Duodenal mucosa (tissue), 2 donors: ENCODE results near the gene GUCA2A.

ENCODE experiments used
- H3K27ac ChIP-seq: one replicate; pipeline ENCODE4 v1.7.0; 2013; ENCODE audit warnings: low read depth, low read length
- H3K27me3 ChIP-seq, 2 donors: one replicate each; pipeline ENCODE4 v1.7.0; 2013; ENCODE audit warnings: low read length in 2 of 2, control low read depth in 1 of 2; ENCODE audit not compliant: insufficient read depth in 2 of 2, control insufficient read depth in 1 of 2
- H3K36me3 ChIP-seq, 2 donors: one replicate each; pipeline ENCODE4 v1.7.0; 2013; ENCODE audit warnings: low read length in 2 of 2, control low read depth in 1 of 2; ENCODE audit not compliant: insufficient read depth in 2 of 2, control insufficient read depth in 1 of 2
- H3K4me1 ChIP-seq, 2 donors: one replicate each; pipeline ENCODE4 v1.7.0; 2013; ENCODE audit warnings: low read length in 2 of 2, control low read depth in 1 of 2; ENCODE audit not compliant: insufficient read depth in 2 of 2, control insufficient read depth in 1 of 2
- H3K4me3 ChIP-seq, 2 donors: one replicate each; pipeline ENCODE4 v1.7.0; 2013; ENCODE audit warnings: low read length in 2 of 2, low read depth in 1 of 2
- H3K9ac ChIP-seq, 2 donors: one replicate each; pipeline ENCODE4 v1.7.0; 2013; ENCODE audit warnings: low read length in 2 of 2, low read depth in 1 of 2
- H3K9me3 ChIP-seq, 2 donors: one replicate each; pipeline ENCODE4 v1.7.0; 2013; ENCODE audit warnings: low read length in 2 of 2, control low read depth in 1 of 2; ENCODE audit not compliant: control insufficient read depth in 1 of 2

The GUCA2A gene

GRCh38 chr1:42145389-42145716 is 19.2 kb downstream of the GUCA2A start:
- no peaks in the 10 kb centered on the region for H3K36me3 ChIP-seq
- H3K27ac ChIP-seq: no peak overlapping the region
- H3K27me3 ChIP-seq: peaks cover 37 to 41% of the 10 kb centered on the region in 2 donors

GRCh38 chr1:42144711-42145388 is 19.7 kb downstream of the GUCA2A start:
- Histone ChIP-seq H3K9ac (no peak overlapping the region), H3K27me3 (peaks cover 37 to 41% of the 10 kb centered on the region in 2 donors), H3K4me1 (no peaks in the 10 kb centered on the region), H3K36me3 (no peaks in the 10 kb centered on the region), H3K4me3 (no peak overlapping the region), H3K9me3 (no peaks in the 10 kb centered on the region), H3K27ac (no peak overlapping the region)

More at GRCh38 chr1:42145389-42145716, 19.2 kb downstream of the GUCA2A start:
- Histone ChIP-seq H3K9ac (no peak overlapping the region), H3K9me3 (no peaks in the 10 kb centered on the region), H3K4me3 (no peak overlapping the region), H3K4me1 (peaks cover 0 to 3% of the 10 kb centered on the region in 2 donors)

GRCh38 chr1:42143896-42144710 is 20.4 kb downstream of the GUCA2A start:
- H3K27ac ChIP-seq: no peak overlapping the region
- no peaks in the 10 kb centered on the region for H3K36me3 ChIP-seq
- H3K27me3 ChIP-seq: peaks cover 37 to 41% of the 10 kb centered on the region in 2 donors
- H3K9me3 ChIP-seq: no peaks in the 10 kb centered on the region
- H3K9ac ChIP-seq: no peak overlapping the region
- H3K4me1 ChIP-seq: no peaks in the 10 kb centered on the region
- no peak overlapping the region for H3K4me3 ChIP-seq

- peaks cover 37 to 41% of the 10 kb centered on the region in 2 donors for H3K27me3 ChIP-seq
These were observed 21.5 kb downstream of the GUCA2A start for GRCh38 chr1:42142894-42143675.

GRCh38 chr1:42141978-42142377 is 22.6 kb downstream of the GUCA2A start:
- Histone ChIP-seq H3K4me1 (no peaks in the 10 kb centered on the region), H3K36me3 (no peaks in the 10 kb centered on the region), H3K27me3 (peaks cover 37 to 41% of the 10 kb centered on the region in 2 donors), H3K9me3 (no peaks in the 10 kb centered on the region), H3K27ac (no peak overlapping the region), H3K9ac (no peak overlapping the region), H3K4me3 (no peak overlapping the region)

More at GRCh38 chr1:42142894-42143675, 21.5 kb downstream of the GUCA2A start:
- Histone ChIP-seq H3K9ac (no peak overlapping the region), H3K4me1 (no peaks in the 10 kb centered on the region), H3K36me3 (no peaks in the 10 kb centered on the region), H3K27ac (no peak overlapping the region), H3K9me3 (no peaks in the 10 kb centered on the region), H3K4me3 (no peak overlapping the region)

- no peaks in the 10 kb centered on the region for H3K9me3 ChIP-seq
- no peak overlapping the region for H3K27ac ChIP-seq
- no peaks in the 10 kb centered on the region for H3K36me3 ChIP-seq
- no peak overlapping the region for H3K9ac ChIP-seq
- H3K4me3 ChIP-seq: no peak overlapping the region
- no peaks in the 10 kb centered on the region for H3K4me1 ChIP-seq
- peaks cover 34% of the 10 kb centered on the region in 2 donors for H3K27me3 ChIP-seq
These were observed 24.4 kb downstream of the GUCA2A start for GRCh38 chr1:42140191-42140590.

GRCh38 chr1:42139444-42139843 is 25.1 kb downstream of the GUCA2A start:
- Histone ChIP-seq H3K27ac (no peak overlapping the region), H3K9ac (no peak overlapping the region), H3K27me3 (peaks cover 28 to 33% of the 10 kb centered on the region in 2 donors), H3K9me3 (no peaks in the 10 kb centered on the region), H3K36me3 (no peaks in the 10 kb centered on the region), H3K4me3 (no peak overlapping the region), H3K4me1 (no peaks in the 10 kb centered on the region)

- no peaks in the 10 kb centered on the region for H3K4me1 ChIP-seq
- H3K27me3 ChIP-seq: peaks cover 24 to 30% of the 10 kb centered on the region in 2 donors
- no peaks in the 10 kb centered on the region for H3K9me3 ChIP-seq
- no peak overlapping the region for H3K27ac ChIP-seq
- no peak overlapping the region for H3K4me3 ChIP-seq
- H3K9ac ChIP-seq: no peak overlapping the region
- H3K36me3 ChIP-seq: no peaks in the 10 kb centered on the region
These were observed 26.0 kb downstream of the GUCA2A start for GRCh38 chr1:42138586-42138985.

GRCh38 chr1:42137766-42138165 is 26.8 kb downstream of the GUCA2A start:
- no peaks in the 10 kb centered on the region for H3K4me1 ChIP-seq
- H3K27ac ChIP-seq: no peak overlapping the region
- no peaks in the 10 kb centered on the region for H3K9me3 ChIP-seq
- peaks cover 15 to 22% of the 10 kb centered on the region in 2 donors for H3K27me3 ChIP-seq
- H3K4me3 ChIP-seq: no peak overlapping the region
- H3K9ac ChIP-seq: no peak overlapping the region
- no peaks in the 10 kb centered on the region for H3K36me3 ChIP-seq

- peaks cover 6 to 12% of the 10 kb centered on the region in 2 donors for H3K27me3 ChIP-seq
- H3K4me3 ChIP-seq: no peak overlapping the region
- no peaks in the 10 kb centered on the region for H3K4me1 ChIP-seq
- no peaks in the 10 kb centered on the region for H3K9me3 ChIP-seq
- no peaks in the 10 kb centered on the region for H3K36me3 ChIP-seq
- H3K27ac ChIP-seq: no peak overlapping the region
- H3K9ac ChIP-seq: no peak overlapping the region
These were observed 28.1 kb downstream of the GUCA2A start for GRCh38 chr1:42136466-42136865.
